UCSD-AML1 (cell line): ENCODE data around the gene LYPLA2.
"Not testable (repeated sequence)": the region's sequence is repeated elsewhere in the genome, so short reads cannot be mapped to it uniquely, and the experiment has no call there.

Source experiments
- DNase-seq: peaks from one replicate; lab custom pipeline; 2025; ENCODE audit not compliant: unreplicated experiment; lab: John Stamatoyannopoulos, UW

The LYPLA2 gene

GRCh38 chr1:23799570-23800399, 8.8 kb downstream of the LYPLA2 start:
- peak; percentile 57 for DNase-seq

DNA sequence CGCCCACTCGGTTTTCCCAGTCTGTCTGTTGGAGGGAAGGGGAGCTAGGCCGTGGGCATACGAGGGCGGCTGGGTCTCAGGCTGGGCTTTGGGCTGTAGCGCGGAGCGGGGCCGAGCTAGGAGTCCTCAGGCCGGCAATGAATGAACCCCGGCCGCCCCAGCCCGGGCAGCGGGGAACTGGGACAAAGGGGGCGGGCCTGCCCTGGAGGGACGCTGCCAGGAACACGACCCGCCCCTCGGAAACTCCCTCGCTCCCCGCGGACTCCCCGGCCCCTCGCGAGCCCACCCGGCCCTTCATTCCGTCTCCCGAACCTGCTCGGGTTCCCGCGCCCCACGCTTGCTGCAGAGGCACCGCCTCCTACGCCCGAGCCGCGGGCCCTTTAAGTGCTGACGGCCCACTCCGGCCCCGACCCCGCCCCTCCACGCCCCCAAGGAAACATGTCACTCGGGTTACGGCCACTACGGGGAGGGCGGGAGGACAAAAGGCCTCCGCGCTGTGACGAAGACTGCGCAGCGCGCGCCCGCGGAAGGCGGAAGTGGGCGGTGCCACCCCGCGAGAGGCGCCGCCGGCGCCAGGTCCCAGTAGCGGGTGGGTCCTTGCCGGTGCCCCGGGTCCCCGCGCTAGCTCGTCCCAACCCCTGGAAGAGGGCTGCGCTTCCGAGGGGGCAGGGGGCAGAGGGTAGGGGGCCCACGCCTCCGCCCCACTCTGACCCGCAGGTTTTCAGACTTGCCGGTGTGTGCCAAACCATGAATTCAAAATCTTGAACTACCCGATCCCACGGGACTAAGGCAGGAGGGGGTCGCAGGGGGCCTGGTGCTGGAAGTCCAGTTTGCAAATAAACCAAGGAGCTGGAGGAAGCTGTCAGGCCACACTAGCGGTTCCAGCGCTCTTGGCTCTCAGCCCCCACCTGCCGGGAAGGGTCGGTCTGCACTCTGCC, 9.7 kb downstream of the LYPLA2 start, which contains the start of gene GALE:
Gene GALE (minus strand): TSS at position 355 of the 938 bp plus-strand sequence. CDS start 1,747 bp downstream, outside the sequence.
- DNase-seq: peak; percentile 96

DNA sequence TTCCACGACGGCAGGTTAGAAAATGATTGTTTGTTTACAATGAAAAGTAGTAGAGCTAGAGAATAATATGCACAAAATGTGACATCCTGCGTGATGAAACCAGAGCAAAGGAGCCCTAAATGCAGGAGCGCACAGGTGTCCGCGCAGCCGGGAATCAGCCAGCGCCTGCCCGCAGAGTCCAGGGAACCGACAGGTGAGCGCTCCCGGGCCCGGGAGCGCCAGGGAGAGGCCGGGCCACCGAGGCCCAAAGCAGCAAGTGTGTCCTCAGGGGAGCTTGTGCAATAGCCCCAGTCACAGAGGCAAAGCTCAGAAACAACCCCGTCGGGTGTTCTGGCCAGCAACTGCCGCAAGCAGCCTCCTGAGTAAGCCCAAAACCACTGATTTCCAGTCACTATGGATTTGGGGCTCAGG, 10.4 kb downstream of the LYPLA2 start:
- no peak for DNase-seq

DNA sequence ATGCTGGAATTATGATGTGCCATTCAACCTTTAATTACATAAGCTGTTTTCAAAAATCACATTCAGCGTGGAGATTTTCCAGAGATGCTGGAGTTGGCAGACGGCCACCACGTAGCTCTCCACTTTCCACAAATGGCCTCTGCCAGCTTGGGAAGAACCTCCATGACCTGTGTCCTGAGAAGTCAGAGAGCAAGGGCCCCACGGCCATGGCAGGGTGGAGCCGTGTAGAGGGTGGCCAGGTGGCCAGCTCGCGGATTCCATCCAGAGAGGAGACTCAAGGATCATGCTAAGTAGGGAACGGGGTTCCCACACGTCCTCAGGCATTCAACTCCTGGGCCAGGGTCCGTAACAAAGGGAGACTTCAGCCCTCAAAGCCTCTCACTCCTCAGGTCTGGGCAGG, 10.9 kb downstream of the LYPLA2 start:
- no peak for DNase-seq

DNA sequence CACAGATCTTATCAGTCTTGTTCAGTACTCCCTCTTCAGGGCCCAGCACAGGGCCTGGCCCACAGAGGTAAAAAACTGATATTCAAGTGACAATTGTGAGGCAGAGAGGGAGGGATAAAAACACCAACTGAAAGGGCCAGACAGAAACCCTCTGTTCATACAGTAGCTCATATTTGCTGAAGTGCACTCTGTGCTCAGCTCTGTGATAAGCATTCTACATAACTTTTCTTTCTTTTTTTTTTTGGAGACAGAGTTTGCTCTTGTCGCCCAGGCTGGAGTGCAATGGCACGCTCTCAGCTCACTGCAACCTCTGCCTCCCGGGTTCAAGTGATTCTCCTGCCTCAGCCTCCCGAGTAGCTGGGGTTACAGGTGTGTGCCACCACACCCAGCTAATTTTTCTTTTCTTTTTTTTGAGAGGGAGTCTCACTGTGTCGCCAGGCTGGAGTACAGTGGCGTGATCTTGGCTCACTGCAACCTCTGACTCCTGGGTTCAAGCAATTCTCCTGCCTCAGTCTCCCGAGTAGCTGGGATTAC, 11.9 kb downstream of the LYPLA2 start:
- DNase-seq: not testable (repeated sequence)

DNA sequence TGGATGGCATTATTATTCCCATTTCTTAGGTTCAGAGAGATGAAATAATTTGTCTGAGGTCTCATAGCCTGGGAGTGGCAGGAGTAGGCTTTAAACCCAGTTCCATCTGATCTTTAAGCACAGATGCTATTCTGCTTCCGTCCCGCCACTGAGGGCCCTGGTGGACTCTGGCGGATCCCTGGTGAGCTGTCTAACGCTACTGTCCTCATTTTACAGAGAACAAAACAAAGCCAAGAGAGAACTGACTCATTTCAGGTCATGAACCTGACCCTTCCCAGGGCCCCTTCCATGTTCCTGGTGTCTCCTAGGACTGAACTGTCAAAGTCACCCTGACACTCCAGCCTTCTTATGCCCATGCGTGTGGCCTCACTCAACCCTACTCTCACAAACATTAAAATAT, 12.7 kb downstream of the LYPLA2 start:
- DNase-seq: no peak

DNA sequence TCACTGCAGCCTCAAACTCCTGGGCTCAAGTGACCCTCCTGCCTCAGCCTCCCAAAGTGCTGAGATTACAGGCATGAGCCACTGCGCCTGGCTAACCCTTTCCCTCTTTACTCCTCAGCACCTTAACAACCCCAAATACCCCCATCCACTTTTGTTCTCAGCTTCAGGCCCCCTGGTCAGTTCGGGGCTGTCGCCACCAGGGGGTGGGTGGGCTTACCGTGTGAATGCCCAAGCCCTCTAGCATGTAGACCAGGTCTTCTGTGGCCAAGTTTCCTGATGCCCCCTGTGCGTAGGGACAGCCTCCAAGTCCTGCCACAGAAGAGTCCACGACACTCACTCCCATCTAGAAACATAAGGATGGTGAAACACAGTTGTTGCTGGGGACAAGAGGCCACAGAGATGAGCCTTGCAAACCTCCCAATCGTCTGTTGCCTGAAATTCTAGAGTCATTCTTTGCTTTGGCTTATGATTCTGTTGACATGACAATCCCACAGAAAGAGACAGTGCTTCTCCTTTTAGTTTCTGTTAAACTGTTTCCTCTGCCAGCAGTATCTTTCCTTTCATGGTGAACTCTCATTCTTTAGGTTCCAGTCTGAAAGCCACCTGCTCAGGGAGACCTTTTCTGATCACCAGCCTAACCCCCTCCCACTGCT, 13.4 kb downstream of the LYPLA2 start:
- no peak for DNase-seq

DNA sequence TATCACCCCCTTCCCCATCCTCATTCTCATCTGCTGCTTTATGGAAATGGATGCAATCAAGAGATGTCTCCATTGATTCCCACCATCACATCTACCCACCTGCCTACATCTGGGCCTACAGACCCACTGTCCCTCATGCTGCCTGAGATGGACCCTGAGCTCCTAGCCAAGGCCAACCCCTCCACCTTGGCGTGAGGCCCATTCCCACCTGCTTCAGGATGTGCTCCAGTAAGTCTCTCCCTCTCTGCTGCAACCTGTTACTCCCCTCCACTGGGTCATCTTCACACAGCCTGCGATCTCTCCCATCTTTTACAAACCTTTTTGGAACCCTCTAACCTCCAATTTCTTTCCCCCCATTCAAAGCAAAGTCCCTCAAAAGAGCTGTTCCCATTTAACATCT, 14.1 kb downstream of the LYPLA2 start:
- no peak for DNase-seq

GRCh38 chr1:23806280-23806679, 15.3 kb downstream of the LYPLA2 start:
- no peak for DNase-seq

GRCh38 chr1:23807453-23807852, 16.5 kb downstream of the LYPLA2 start:
- DNase-seq: no peak

DNA sequence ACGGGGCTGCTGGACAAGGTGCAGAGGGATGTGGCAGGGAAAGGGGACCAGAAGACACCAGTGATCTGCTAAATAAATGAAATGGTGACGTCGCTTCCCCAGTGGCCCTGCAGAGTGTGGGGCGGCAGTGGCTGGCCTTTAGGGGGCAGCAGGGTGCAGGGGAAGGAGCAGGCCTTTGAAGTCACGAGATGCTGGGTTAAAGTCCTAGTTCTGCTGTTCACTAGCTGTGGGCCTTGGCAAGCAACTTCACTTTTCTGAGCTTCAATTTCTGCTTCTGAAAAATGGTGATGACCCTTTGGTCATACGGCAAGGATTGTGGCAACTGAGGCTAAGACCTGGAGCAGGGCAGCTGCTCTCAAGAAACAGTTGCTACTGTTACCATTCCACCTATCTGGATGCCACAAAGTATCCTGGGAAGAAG, 18.8 kb downstream of the LYPLA2 start:
- peak; percentile 82 for DNase-seq

DNA sequence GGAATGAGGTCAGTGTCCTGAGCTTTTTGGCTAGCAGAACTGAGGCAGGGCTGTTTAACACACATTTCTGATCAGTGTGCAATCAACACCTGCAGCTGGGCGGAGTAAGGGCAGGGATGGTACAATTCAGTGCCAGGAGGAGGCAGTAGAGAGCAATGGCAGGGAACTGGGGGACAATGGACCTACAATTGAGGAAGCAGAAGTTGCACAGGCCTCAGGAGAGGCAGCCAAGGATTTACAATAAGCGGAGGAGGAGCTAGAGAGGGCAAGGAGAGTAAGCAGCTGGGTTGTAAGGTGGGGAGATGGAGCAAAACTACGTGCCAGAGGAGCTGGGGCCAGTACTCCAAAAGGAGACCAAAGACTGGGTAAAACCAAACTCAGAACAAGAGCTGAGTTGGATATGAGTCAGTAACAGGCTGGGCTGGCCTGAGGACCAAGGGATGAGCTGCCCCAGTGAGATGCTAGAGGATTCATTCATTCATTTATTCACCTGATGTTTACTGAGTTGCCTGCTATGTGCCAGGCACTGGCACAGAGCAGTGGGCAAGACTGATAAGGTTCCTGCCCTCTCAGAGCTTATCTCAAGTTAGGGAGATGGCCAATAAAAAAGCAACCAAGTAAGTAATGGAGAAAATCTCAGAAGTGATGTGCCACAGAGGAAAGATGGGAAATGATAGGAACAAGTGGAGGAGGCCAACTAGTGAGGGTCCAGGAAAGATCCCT, 20.0 kb downstream of the LYPLA2 start:
- peak; percentile 69 for DNase-seq

DNA sequence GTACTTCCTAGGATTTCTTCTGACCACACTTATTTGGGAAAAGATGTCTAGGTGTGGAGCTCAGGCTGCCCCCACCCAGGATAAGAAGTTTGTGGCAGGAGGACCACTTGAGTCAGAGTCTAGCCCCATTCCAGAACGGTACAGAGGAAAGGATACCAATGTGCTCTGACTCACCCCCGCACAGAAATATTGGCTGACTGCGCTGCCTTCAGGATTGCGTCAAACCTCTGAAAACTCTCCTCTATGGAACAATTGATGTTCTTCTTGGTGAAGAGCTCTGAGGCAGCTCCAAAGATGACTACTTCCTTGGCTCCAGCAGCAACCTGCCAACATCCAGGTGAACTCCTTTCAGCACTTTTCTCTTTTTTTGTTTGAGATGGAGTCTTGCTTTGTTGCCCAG, 23.1 kb downstream of the LYPLA2 start:
- no peak for DNase-seq

GRCh38 chr1:23816361-23816760, 25.4 kb downstream of the LYPLA2 start:
- DNase-seq: no peak

DNA sequence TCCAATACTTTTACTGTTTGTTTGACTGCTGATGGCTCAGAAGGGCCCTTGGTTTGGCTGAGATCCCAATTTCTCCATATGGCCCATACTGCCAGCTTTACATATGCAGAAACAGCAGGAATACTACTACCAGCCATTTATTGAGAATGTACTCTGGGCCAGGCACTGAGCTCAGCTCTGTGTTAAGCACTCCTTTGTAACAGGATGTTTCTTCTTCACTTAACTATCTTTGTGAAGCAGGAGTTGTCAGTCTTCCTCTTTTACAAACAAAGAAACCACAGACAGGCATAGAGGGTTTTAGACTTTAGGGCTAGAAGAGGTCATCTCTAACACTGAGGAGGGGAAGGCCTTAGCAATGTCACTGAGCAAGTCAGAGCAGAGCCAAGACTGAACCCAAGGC, 26.0 kb downstream of the LYPLA2 start:
- no peak for DNase-seq

DNA sequence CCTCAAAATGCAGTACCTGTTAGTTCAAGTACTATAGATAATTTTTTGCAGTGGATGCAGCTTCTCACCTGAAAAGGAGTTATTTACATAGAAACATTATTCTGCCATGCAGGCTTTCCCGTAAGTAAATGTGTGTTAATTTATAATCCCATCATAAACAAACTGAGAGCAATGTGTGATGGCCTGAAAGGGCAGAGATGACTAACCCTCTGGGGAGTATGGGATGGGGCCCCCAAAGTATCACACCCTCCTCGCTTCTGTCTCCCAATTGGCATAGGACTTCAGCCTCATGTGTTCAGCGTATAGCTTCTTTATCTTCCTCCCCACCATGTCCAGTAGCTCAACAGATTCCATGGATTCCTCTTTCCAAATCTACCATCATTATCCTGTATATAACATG, 26.7 kb downstream of the LYPLA2 start:
- DNase-seq: no peak

DNA sequence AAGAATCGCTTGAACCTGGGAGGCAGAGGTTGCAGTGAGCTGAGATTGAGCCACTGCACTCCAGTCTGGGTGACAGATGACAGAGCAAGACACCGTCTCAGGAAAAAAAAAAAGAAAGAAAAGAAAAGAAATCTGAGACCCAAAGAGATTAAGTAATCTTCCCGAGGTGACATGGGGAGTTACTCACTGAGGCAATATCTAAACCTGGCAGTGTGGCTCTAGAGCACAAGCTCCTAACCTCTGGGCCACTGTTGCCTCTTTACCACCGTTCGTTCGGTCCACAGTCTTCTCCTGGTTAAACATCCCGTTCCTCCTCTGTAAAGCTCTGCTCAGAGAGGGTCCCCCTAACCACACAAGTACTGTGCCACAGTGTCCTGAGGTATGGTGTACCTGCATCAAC, 32.8 kb downstream of the LYPLA2 start:
- no peak for DNase-seq

DNA sequence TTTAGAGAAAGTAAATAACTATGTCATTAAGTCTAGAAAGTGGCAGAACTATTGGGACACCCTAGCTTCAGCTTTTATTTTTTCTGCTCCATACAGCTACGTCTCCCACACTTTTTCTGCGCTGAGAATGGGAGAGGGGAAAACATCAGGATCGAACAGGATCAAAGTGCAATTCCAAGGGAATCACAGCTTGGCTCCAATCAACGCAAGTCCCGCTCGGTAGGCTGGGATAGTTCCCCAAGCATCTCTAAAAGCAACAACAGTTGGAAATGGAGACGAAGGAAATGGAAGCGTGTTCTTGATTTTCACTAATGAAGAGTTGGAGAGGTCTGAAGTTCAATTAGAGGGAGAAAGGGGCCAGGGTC, 33.7 kb downstream of the LYPLA2 start:
- no peak for DNase-seq

DNA sequence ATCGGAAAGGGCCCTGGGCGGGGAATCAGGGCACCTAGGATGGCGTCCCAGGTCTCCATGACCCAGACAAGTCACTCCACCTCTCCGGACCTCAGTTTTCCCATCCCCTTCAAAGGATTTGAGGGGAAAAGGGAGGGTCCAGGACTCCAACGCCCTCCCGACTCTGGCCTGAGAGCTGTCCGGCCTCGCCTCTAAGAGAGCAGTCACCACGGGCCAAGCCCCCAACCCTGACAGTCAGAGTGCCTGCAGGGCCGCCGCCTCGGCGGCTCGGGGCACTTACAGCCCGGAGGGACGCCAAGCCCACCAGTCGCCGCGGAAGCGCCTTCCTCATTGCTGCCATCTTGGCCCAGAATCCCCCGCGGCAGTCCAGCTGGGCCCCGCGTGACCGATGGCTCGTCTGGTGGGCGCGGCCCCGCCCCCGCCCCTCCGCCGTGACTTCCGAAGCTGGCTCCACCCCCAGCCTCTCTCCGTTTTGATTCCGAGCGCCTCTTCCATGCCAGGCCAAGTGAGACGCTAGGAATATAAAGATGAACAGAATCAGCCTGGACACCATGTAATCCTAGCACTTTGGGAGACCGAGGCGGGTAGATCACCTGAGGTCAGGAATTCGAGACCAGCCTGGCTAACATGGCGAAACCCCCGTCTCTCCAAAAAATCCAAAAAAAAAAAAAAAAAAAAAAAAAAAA, 34.3 kb downstream of the LYPLA2 start, which contains the start of gene HMGCL:
Gene HMGCL (minus strand): TSS at position 354 of the 686 bp plus-strand sequence. CDS start 14 bp downstream, at position 340.
- peak; percentile 92 for DNase-seq
